Ovary (tissue), 3 donors: Measurements from ENCODE around the gene ACCS.

Source experiments
- POLR2A ChIP-seq: fragments of 450-650 bp; IDR thresholded peaks from one replicate; pipeline ENCODE4 v1.6.1; 2017; ENCODE audit warnings: antibody characterized with exemption, mild to moderate bottlenecking, moderate library complexity
- TF ChIP-seq, protein P1 (sequence below), 3 donors: fragments of 450-650 bp in 2 of 3; fragments of 200-600 bp in 1 of 3; IDR thresholded peaks; one replicate each; pipeline versions ENCODE4 v1.5.1 to v1.8.0; 2016 to 2022; ENCODE audit warnings: antibody characterized with exemption in 3 of 3, mild to moderate bottlenecking in 1 of 3
- donor health status: DM: no; HTN: no; CAD: no.

DNA sequence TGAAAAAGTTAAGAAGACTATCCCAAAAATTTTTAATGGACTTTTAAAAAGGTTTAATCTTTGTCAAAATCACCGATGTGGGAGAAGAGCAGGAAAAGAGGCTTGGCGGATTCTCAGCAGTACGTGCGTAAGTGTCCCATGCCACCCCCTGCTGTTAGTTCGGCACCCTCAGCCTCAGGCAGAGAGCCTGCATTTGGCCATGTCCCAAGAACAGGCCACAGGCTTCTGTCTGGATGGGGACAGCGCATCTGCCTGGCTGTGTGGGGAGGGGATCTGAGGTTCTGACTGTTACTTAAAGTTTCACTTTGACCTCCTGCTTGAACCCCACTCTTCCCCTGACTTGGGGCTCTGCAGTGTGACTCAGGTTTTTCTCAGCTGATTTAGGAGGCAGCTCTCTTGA lies 64.7 kb downstream of the ACCS start:
- TF ChIP-seq, protein P1, sequence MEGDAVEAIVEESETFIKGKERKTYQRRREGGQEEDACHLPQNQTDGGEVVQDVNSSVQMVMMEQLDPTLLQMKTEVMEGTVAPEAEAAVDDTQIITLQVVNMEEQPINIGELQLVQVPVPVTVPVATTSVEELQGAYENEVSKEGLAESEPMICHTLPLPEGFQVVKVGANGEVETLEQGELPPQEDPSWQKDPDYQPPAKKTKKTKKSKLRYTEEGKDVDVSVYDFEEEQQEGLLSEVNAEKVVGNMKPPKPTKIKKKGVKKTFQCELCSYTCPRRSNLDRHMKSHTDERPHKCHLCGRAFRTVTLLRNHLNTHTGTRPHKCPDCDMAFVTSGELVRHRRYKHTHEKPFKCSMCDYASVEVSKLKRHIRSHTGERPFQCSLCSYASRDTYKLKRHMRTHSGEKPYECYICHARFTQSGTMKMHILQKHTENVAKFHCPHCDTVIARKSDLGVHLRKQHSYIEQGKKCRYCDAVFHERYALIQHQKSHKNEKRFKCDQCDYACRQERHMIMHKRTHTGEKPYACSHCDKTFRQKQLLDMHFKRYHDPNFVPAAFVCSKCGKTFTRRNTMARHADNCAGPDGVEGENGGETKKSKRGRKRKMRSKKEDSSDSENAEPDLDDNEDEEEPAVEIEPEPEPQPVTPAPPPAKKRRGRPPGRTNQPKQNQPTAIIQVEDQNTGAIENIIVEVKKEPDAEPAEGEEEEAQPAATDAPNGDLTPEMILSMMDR (IDR thresholded peaks at IDR 0.05), result no peak
- no peak for TF ChIP-seq POLR2A
